ENCODE results near the gene BCAT1.

The BCAT1 gene

GRCh38 chr12:24770821-24771220 lies 178.1 kb downstream of the BCAT1 start:
- no peak for DNase-seq (ENCODE audit: low spot score in 2 of 2)
- Mint-ChIP-seq H3K36me3 (no peaks in the 10 kb centered on the region), H3K27me3 (no peaks in the 10 kb centered on the region), H3K4me1 (no peaks in the 10 kb centered on the region), H3K27ac (no peak overlapping the region), H3K4me3 (no peak overlapping the region), H3K9me3 (no peaks in the 10 kb centered on the region)
- ATAC-seq (ENCODE audit: low read depth): no peak

- Mint-ChIP-seq H3K4me3 (no peak overlapping the region), H3K4me1 (no peaks in the 10 kb centered on the region), H3K27me3 (no peaks in the 10 kb centered on the region), H3K27ac (no peak overlapping the region), H3K9me3 (no peaks in the 10 kb centered on the region), H3K36me3 (no peaks in the 10 kb centered on the region)
- ATAC-seq (ENCODE audit: low read depth) (no peak), DNase-seq (ENCODE audit: low spot score in 2 of 2) (no peak)
These were observed 178.6 kb downstream of the BCAT1 start for GRCh38 chr12:24770334-24770733.

- ATAC-seq (ENCODE audit: low read depth) (no peak), DNase-seq (ENCODE audit: low spot score in 2 of 2) (no peak)
- H3K4me1 Mint-ChIP-seq: no peaks in the 10 kb centered on the region
- H3K4me3 Mint-ChIP-seq: no peak overlapping the region
- H3K9me3 Mint-ChIP-seq: no peaks in the 10 kb centered on the region
- H3K27me3 Mint-ChIP-seq: no peaks in the 10 kb centered on the region
- no peaks in the 10 kb centered on the region for H3K36me3 Mint-ChIP-seq
- no peak overlapping the region for H3K27ac Mint-ChIP-seq
These were observed 179.2 kb downstream of the BCAT1 start for GRCh38 chr12:24769682-24770081.

- ATAC-seq (ENCODE audit: low read depth) (no peak), DNase-seq (ENCODE audit: low spot score in 2 of 2) (no peak)
- Mint-ChIP-seq H3K27me3 (no peaks in the 10 kb centered on the region), H3K27ac (no peak overlapping the region), H3K4me3 (no peak overlapping the region), H3K9me3 (no peaks in the 10 kb centered on the region), H3K36me3 (no peaks in the 10 kb centered on the region), H3K4me1 (no peaks in the 10 kb centered on the region)
These were observed 180.5 kb downstream of the BCAT1 start for GRCh38 chr12:24768415-24768814.

- no peaks in the 10 kb centered on the region for H3K27me3 Mint-ChIP-seq
- ATAC-seq (ENCODE audit: low read depth) (no peak), DNase-seq (ENCODE audit: low spot score in 2 of 2) (no peak)
- H3K27ac Mint-ChIP-seq: no peak overlapping the region
- no peaks in the 10 kb centered on the region for H3K36me3 Mint-ChIP-seq
- no peaks in the 10 kb centered on the region for H3K4me1 Mint-ChIP-seq
- no peak overlapping the region for H3K4me3 Mint-ChIP-seq
- H3K9me3 Mint-ChIP-seq: no peaks in the 10 kb centered on the region
These were observed 181.9 kb downstream of the BCAT1 start for GRCh38 chr12:24767016-24767415.

- no peaks in the 10 kb centered on the region for H3K27me3 Mint-ChIP-seq
These were observed 184.2 kb downstream of the BCAT1 start for GRCh38 chr12:24764712-24765111.

GRCh38 chr12:24760606-24761378 lies 188.1 kb downstream of the BCAT1 start:
- Mint-ChIP-seq H3K4me3 (no peak overlapping the region), H3K4me1 (no peaks in the 10 kb centered on the region), H3K36me3 (no peaks in the 10 kb centered on the region), H3K27ac (no peak overlapping the region), H3K27me3 (no peaks in the 10 kb centered on the region), H3K9me3 (no peaks in the 10 kb centered on the region)
- DNase-seq (ENCODE audit: low spot score in 2 of 2): no peak
- no peak for ATAC-seq (ENCODE audit: low read depth)

More at GRCh38 chr12:24764712-24765111, 184.2 kb downstream of the BCAT1 start:
- DNase-seq (ENCODE audit: low spot score in 2 of 2): no peak
- H3K27ac Mint-ChIP-seq: no peak overlapping the region
- H3K4me1 Mint-ChIP-seq: no peaks in the 10 kb centered on the region
- no peaks in the 10 kb centered on the region for H3K9me3 Mint-ChIP-seq
- H3K4me3 Mint-ChIP-seq: no peak overlapping the region
- no peak for ATAC-seq (ENCODE audit: low read depth)
- no peaks in the 10 kb centered on the region for H3K36me3 Mint-ChIP-seq

GRCh38 chr12:24760162-24760561 lies 188.7 kb downstream of the BCAT1 start:
- DNase-seq (ENCODE audit: low spot score in 2 of 2) (no peak), ATAC-seq (ENCODE audit: low read depth) (no peak)
- no peaks in the 10 kb centered on the region for H3K9me3 Mint-ChIP-seq
- no peak overlapping the region for H3K27ac Mint-ChIP-seq
- H3K4me1 Mint-ChIP-seq: no peaks in the 10 kb centered on the region
- no peaks in the 10 kb centered on the region for H3K27me3 Mint-ChIP-seq
- no peak overlapping the region for H3K4me3 Mint-ChIP-seq
- no peaks in the 10 kb centered on the region for H3K36me3 Mint-ChIP-seq

Data from memory B cell (primary cell).